DMS114 treated with DMSO at 0.1 percent for 48 hours (cell line): ENCODE measurements around the gene ASGR1.
A peak's percentile ranks its signal among the peaks of the same experiment; 100 is the strongest.

Experiments used
- DNase-seq: peaks from one replicate; lab custom pipeline; 2025; ENCODE audit not compliant: unreplicated experiment; lab: John Stamatoyannopoulos, UW

Gene ASGR1

DNA sequence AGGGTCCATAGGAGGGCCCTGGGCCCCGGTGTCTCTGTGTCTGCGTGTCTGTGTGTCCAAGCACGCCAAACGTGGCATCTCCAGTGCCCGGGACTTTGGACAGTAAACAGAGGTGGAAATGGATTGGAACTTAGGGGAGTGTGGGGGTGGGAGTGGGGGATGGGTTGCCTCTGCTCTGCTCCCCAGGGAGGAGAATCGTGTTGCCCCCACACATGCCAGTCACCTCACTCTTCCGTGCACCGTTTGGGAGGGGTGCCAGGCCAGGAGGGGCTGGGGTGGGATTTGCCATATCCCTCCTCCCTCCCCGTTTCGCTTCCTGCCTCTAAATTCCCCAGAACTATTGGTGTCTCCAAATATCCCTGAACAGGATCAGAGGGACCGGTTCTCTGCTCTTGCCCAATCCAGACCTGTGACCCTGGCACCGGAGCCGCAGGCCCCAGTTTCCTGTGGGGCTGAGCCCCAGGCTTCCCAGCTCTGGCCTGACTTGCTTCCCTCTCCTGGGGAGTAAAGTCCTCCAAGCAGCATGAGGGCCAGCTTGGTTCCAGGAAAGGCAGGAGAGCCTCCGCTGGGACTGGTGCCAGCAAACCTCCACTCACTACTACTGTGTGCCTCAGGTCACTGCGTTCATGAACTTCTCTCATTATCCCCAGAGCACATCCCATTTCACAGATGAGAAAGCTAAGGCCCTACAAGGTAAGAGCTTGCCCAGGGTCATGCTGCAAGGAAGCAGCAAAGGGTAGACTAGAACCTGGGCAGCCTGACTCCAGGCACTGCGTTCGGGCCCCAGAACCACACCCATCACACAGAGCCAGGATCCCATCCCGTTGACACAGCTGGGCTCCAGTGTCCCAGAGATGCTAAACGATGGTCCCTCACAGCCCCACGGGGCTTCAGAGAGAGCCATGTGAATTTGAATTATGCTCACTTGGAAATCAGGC, at the start of gene ASGR1:
Gene ASGR1, minus strand, starts transcription at position 54 of the 938 bp plus-strand sequence. CDS start 807 bp downstream, outside the sequence.
- DNase-seq = no peak

GRCh38 chr17:7228920-7229319, 49.8 kb upstream of the ASGR1 start:
- no peak for DNase-seq

DNA sequence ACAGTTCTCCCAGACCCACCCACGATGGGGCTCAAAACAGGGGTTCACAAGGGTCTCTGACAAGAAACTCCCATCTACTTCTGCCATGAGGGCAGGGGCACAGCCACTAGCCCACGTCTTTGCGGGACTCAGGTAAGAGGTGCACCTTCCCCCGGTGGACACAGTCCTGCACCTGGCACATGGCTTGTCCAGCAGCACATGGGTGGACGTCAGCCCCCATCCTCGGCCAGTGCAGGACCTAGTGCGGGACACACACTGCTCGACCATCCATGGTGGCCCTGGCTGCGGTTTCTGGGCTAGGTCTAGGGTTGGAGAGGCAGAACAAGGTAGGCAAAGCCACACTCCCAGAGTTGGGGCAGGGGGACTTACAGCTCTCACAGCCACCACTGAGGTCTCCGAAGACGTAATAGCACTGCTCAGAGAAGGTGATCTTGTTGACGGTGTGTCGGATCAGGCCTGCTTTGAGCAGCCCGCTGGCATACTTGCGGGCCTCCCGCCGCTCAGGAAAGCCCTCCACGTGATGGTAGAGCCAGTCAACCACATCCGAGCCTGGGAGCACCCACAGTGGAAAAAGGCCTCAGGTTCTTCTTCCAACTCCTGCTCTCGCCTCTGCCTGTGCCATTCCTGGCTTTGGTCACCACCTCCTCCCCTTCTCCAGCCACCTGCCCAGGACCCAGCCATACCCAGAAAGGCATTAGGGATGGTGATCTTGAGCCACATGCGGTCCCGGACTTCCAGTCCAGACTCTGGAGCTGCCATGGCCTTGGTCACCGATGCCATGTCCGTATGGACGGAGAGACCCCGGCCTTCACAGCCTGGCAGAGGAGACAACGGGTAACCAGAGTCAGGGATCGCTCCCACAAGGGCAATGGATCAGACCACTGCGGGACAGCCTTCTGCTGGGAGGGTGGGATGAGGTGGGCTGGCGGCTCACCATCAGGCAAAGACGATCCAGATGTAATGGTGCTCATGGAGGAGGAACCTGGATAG, 47.8 kb upstream of the ASGR1 start:
- DNase-seq = no peak

GRCh38 chr17:7225711-7226331, 46.7 kb upstream of the ASGR1 start:
- no peak for DNase-seq

DNA sequence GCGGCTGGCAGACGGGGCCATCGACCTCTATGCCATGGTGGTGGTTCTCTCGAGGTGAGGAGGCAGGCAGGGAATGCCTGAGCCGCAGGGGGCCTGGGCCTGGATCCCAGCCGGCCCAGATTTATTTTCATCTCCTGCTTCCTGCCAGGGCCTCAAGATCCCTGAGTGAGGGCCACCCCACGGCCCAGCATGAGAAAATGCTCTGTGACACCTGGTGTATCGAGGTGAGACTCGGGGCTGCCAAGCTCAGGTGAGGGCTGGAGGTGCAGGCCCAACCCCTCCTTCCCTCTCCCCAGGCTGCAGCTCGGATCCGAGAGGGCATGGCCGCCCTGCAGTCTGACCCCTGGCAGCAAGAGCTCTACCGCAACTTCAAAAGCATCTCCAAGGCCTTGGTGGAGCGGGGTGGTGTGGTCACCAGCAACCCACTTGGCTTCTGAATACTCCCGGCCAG, 45.5 kb upstream of the ASGR1 start:
- DNase-seq = no peak

DNA sequence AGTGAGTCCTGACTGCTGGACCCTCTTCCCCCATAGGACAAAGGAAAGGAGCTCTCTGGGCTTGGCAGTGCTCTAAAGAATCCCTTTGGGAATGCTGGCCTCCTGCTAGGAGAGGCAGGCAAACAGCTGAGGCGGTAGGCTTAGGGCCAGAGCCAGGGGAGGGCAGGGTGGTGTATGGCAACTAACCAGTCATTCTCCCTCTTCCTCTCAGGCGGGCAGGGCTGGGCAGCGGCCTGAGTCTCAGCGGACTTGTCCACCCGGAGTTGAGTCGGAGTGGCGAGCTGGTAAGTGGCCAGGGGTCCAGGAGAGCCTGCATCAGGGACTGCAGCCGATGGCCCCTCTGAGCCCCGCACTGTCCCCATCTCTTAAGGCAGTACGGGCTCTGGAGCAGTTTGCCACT, 44.9 kb upstream of the ASGR1 start:
- DNase-seq = no peak

- no peak for DNase-seq
Observed at GRCh38 chr17:7223375-7223774, 44.2 kb upstream of the ASGR1 start.

- DNase-seq = no peak
Observed at GRCh38 chr17:7222972-7223292, 43.8 kb upstream of the ASGR1 start.

- DNase-seq = no peak
Observed at GRCh38 chr17:7222093-7222971, 43.2 kb upstream of the ASGR1 start.

DNA sequence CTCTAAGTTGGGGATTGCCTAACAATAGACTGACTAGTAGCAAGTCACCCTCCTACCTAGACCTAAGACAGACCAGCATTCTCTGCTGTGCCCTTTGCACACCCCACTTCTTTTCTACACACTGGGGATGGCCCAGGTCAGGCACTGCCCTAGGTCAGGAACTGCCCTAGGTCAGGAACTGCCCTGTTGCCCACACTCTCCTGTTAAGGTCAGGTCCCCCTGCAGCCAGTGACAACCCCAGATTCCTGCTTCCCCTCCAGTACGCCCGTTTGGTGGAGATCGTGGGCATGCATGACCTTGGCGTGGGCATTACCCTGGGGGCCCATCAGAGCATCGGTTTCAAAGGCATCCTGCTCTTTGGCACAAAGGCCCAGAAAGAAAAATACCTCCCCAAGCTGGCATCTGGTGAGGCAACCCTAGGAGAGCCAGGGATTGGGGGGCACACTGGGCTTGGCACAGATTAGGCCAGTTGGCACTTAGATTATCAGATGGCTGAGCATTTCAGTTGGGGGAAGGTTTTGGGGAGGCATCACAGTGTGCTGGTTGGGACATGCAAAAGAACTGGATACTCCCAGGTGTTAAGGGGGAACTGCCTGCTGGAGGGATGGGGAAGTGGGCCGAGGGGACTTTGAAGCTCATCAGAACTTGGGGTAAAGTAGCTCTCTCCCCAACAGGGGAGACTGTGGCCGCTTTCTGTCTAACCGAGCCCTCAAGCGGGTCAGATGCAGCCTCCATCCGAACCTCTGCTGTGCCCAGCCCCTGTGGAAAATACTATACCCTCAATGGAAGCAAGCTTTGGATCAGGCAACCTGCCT, 42.3 kb upstream of the ASGR1 start:
- no peak for DNase-seq

DNA sequence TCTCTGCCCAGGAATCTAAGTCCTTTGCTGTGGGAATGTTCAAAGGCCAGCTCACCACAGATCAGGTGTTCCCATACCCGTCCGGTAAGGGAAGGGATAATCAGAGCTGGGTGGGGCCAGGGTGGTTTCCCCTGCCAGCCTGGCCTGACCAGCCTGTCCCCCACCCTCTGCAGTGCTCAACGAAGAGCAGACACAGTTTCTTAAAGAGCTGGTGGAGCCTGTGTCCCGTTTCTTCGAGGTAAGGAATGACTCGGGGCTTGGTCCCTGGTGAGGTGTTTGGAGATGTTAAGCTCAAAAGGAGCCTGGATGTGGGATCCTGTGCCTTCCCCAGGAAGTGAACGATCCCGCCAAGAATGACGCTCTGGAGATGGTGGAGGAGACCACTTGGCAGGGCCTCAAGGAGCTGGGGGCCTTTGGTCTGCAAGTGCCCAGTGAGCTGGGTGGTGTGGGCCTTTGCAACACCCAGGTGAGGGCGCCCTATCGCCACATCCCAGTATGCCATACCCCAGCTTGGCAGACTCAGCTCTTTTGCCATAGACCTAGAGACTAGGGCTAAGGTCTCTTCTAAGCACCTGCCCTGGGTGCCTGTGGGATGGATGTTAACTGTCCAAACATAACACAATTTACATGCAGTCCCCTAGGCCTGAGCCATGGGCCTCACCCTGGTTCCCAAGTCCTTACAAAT, 41.6 kb upstream of the ASGR1 start:
- DNase-seq = peak; percentile 44

DNA sequence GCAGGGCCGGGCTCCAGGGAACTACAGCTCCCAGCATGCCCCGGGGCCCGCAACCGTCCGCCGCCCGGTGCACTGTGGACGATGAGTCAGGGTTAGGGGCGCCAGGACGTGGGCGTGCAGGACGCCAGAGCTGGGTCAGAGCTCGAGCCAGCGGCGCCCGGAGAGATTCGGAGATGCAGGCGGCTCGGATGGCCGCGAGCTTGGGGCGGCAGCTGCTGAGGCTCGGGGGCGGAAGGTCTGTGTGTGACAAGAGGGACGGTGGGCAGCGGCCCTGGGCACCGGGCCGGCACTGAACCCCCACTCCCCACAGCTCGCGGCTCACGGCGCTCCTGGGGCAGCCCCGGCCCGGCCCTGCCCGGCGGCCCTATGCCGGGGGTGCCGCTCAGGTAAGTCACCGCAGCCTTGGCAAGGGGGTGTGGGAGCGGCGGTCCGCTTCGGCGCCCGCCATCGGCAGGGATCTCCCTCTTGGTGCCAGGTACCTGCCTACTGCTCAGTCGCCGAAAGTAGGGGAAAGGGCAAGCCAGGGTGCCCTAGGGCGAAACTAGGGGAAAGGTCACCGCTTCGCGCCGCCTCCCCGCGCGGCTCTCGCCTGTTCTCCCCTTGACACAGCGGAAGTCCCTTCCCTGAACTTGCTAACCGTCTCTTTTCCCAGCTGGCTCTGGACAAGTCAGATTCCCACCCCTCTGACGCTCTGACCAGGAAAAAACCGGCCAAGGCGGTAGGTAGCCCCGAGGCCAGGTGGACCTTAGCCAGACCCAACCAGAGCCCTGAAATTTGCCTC, 40.8 kb upstream of the ASGR1 start, which contains the start of the genes ACADVL and DLG4:
Gene ACADVL, plus strand, starts transcription at position 127 of the 781 bp plus-strand sequence. Its CDS starts 47 bp downstream, at position 174.
Gene DLG4, minus strand, starts transcription at position 25 of the 781 bp plus-strand sequence.
- peak; percentile 55 for DNase-seq

DNA sequence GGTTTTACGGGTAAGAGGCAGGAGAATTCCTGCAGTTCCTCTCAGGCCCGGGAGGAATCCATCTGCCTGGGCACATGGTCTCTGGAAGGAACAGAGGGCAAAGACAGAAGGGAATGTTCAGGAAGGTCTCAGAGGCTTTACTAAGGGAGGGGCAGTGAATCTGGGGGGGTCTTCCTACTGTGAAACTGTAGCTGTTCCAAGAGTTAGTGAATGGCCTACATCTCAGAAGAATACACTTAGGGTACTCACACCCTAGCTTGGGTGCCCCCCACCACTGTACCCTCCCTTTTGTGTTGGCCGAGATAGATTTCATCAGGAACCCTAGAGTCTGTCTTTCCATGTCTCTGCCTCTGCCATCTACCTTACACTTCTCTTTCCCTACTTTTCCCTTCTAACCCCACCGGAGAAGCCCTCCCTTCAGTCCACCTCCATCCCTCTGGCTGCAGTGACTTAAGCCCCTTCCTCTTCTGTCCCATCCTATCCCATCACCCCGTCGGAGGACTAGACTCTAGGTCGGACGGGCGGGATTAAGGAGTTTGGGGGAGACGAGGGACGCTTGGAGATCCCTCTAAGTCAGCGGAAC, 40.1 kb upstream of the ASGR1 start:
- DNase-seq = no peak

DNA sequence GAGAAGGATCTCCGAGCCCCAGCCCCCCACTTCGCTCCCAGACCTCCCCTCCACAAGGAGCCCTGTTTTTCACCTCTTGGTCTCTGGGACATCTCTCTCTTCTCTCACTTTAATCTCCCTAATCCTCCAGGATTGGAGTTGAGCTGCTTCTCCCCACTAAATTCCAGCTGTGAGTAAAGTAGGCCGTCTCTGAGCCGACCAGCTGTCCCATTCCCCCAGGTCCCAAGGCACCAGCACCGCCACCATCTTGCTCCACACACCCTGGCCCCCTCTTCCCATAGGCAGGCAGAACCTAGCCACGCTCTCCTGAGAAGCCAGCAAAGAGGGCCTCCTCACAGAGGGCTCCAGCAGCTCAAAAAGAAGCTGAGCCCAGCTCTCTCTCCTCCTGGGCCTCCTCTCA, 39.6 kb upstream of the ASGR1 start:
- DNase-seq = no peak

DNA sequence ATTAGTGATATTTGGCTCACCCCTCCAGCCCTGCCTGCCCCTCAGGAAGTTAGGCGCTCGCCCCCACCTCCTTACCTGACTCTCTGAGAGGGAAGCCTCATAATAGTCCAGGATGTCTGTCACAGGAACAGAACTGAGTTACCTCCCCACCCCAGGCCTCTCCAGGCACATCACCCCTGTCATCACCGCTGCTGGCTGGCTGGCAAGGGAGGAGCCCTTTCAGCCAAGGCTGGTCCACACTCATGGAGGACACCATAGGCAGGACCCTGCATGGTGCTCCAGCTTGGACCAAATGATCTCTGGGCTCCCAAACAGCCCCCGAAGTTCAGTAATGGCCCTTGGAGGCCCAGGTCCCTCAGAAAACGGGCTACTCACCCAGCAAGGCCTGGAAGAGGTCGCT, 39.0 kb upstream of the ASGR1 start:
- no peak for DNase-seq

GRCh38 chr17:7217113-7217987, 38.2 kb upstream of the ASGR1 start:
- peak; percentile 80 for DNase-seq
